ENCODE measurements around the gene ZYG11B. TPM values are rescaled to one million over a fixed set of nuclear protein-coding genes. Genes with fewer than 3 reads are reported as not detected.
A peak's percentile ranks its signal among the peaks of the same experiment; 100 is the strongest.
"Not testable (repeated sequence)": the region's sequence is repeated elsewhere in the genome, so short reads cannot be mapped to it uniquely, and the experiment has no call there.

ZYG11B gene
- total and polyA plus RNA-seq, 9 donors = 9.8 to 37.1 (median 31.1) TPM

DNA sequence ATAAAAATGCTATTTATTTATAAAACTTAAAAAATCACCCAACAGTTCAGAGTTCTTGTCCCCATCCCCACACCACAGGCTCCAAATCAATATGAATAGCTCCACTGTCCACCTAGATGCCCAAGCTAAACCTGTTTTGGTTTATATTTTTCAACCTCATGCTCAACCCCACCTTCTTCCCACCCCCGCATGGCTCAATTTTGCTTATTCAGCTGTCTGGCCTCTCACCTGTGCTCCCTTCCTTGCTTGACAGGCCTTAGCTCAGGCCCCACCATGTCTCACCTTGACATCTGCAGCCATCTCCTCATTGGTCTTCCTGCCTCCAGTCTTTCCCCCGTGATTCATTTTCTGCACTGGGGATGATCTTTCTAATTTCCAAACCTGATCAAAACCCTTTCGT lies 45.9 kb upstream of the ZYG11B start:
- no peak for DNase-seq
- Histone ChIP-seq H3K27ac (no peak overlapping the region), H3K9me3 (no peaks in the 10 kb centered on the region), H3K36me3 (no peaks in the 10 kb centered on the region), H3K4me1 (ENCODE audit: insufficient read depth) (no peaks in the 10 kb centered on the region), H3K27me3 (no peaks in the 10 kb centered on the region), H3K4me3 (no peak overlapping the region)
- TF ChIP-seq EP300 (IDR thresholded peaks at IDR 0.05) (no peak), POLR2A (IDR thresholded peaks at IDR 0.05) (no peak)
- TF ChIP-seq, protein P1, sequence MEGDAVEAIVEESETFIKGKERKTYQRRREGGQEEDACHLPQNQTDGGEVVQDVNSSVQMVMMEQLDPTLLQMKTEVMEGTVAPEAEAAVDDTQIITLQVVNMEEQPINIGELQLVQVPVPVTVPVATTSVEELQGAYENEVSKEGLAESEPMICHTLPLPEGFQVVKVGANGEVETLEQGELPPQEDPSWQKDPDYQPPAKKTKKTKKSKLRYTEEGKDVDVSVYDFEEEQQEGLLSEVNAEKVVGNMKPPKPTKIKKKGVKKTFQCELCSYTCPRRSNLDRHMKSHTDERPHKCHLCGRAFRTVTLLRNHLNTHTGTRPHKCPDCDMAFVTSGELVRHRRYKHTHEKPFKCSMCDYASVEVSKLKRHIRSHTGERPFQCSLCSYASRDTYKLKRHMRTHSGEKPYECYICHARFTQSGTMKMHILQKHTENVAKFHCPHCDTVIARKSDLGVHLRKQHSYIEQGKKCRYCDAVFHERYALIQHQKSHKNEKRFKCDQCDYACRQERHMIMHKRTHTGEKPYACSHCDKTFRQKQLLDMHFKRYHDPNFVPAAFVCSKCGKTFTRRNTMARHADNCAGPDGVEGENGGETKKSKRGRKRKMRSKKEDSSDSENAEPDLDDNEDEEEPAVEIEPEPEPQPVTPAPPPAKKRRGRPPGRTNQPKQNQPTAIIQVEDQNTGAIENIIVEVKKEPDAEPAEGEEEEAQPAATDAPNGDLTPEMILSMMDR (IDR thresholded peaks at IDR 0.05) = no peak
- WGBS, 3 donors = 83 to 89% (median 86%) methylated on average over 3 of the region's 3 CpGs
- intact Hi-C loops (cut with DNase I) = loop anchor here in 1 of 4 donors (10.0 kb wide), 1 partner anchor 556 kb away; no protein-coding TSS in a partner anchor

GRCh38 chr1:52681136-52681535 lies 45.1 kb upstream of the ZYG11B start:
- intact Hi-C loops (cut with DNase I) = loop anchor here in 1 of 4 donors (10.0 kb wide), 1 partner anchor 556 kb away; no protein-coding TSS in a partner anchor
- no peak overlapping the region for H3K4me3 ChIP-seq
- no peak for DNase-seq
- no peaks in the 10 kb centered on the region for H3K9me3 ChIP-seq
- WGBS, 3 donors = 79 to 89% (median 83%) methylated on average over 4 of the region's 4 CpGs
- no peaks in the 10 kb centered on the region for H3K4me1 ChIP-seq (ENCODE audit: insufficient read depth)
- TF ChIP-seq EP300 (IDR thresholded peaks at IDR 0.05) (no peak), POLR2A (IDR thresholded peaks at IDR 0.05) (no peak)
- TF ChIP-seq, protein P1 (IDR thresholded peaks at IDR 0.05) = no peak
- no peaks in the 10 kb centered on the region for H3K36me3 ChIP-seq
- H3K27me3 ChIP-seq = no peaks in the 10 kb centered on the region
- H3K27ac ChIP-seq = no peak overlapping the region

DNA sequence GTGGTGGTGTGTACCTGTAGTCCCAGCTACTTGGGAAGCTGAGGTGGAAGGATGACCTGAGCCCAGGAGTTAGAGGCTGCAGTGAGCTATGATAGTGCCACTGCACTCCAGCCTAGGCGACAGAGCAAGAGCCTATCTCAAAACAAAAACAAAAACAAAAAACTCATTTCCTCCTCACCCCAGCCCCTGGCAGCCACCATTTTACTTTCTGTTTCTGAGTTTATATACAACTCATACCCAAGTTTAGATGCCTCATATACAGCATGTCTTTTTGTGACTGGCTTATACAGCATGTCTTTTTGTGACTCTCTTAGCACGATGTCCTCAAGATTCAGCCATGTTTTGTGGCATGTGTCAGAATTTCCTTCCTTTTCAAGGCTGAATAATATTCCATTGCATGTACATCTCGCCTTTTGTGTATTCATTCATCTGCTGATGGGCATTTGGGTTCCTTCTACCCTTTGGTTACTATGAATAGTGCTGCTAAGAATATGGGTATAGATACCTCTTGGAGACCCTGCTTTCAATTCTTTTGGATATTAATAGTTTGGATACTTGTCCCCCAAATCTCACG lies 42.8 kb upstream of the ZYG11B start:
- Histone ChIP-seq H3K4me1 (ENCODE audit: insufficient read depth) (no peaks in the 10 kb centered on the region), H3K4me3 (no peak overlapping the region), H3K27ac (no peak overlapping the region), H3K9me3 (peaks cover 0 to 5% of the 10 kb centered on the region in 2 donors), H3K27me3 (no peaks in the 10 kb centered on the region), H3K36me3 (no peaks in the 10 kb centered on the region)
- DNase-seq = no peak
- WGBS, 3 donors = 84 to 98% (median 86%) methylated on average over 4 of the region's 4 CpGs
- no peak for TF ChIP-seq POLR2A (IDR thresholded peaks at IDR 0.05)
- intact Hi-C loops (cut with DNase I) = loop anchor here in 1 of 4 donors (10.0 kb wide), 1 partner anchor 559 kb away; no protein-coding TSS in a partner anchor

GRCh38 chr1:52684545-52684944 lies 41.7 kb upstream of the ZYG11B start:
- H3K27me3 ChIP-seq = no peaks in the 10 kb centered on the region
- no peak for TF ChIP-seq POLR2A (IDR thresholded peaks at IDR 0.05)
- no peak overlapping the region for H3K4me3 ChIP-seq
- 88 to 100% (median 95%) methylated on average over 1 of the region's 1 CpG for WGBS, 3 donors
- no peak overlapping the region for H3K27ac ChIP-seq
- intact Hi-C loops (cut with DNase I) = loop anchor here in 1 of 4 donors (10.0 kb wide), 1 partner anchor 560 kb away; no protein-coding TSS in a partner anchor
- H3K36me3 ChIP-seq = no peaks in the 10 kb centered on the region
- H3K9me3 ChIP-seq = peaks cover 0 to 5% of the 10 kb centered on the region in 2 donors
- DNase-seq = no peak
- no peaks in the 10 kb centered on the region for H3K4me1 ChIP-seq (ENCODE audit: insufficient read depth)

- WGBS, 3 donors = 58 to 61% (median 60%) methylated on average over 17 of the region's 17 CpGs
Observed at GRCh38 chr1:52686261-52686751, 39.9 kb upstream of the ZYG11B start.

More at GRCh38 chr1:52686261-52686751, 39.9 kb upstream of the ZYG11B start:
- not testable (repeated sequence) for H3K4me1 ChIP-seq (ENCODE audit: insufficient read depth); H3K27me3 ChIP-seq; H3K27ac ChIP-seq; H3K9me3 ChIP-seq; H3K4me3 ChIP-seq; H3K36me3 ChIP-seq
- DNase-seq = peak; percentile 47 to 71 (median 59)
- TF ChIP-seq, protein P1 (IDR thresholded peaks at IDR 0.05) = peak; percentile 42 to 46 (median 44)
- intact Hi-C loops (cut with DNase I) = loop anchor here in 1 of 4 donors (10.0 kb wide), 1 partner anchor 562 kb away; no protein-coding TSS in a partner anchor

Data from ovary (tissue), 9 donors.